ENCODE results near the gene TNFRSF13B. TPM values are rescaled to one million over a fixed set of nuclear protein-coding genes. Genes with fewer than 3 reads are reported as not detected.
"Not testable (repeated sequence)": the region's sequence is repeated elsewhere in the genome, so short reads cannot be mapped to it uniquely, and the experiment has no call there.

TNFRSF13B gene
- total RNA-seq, 4 donors from 2014 or later = 0.48 TPM; not detected in 3

DNA sequence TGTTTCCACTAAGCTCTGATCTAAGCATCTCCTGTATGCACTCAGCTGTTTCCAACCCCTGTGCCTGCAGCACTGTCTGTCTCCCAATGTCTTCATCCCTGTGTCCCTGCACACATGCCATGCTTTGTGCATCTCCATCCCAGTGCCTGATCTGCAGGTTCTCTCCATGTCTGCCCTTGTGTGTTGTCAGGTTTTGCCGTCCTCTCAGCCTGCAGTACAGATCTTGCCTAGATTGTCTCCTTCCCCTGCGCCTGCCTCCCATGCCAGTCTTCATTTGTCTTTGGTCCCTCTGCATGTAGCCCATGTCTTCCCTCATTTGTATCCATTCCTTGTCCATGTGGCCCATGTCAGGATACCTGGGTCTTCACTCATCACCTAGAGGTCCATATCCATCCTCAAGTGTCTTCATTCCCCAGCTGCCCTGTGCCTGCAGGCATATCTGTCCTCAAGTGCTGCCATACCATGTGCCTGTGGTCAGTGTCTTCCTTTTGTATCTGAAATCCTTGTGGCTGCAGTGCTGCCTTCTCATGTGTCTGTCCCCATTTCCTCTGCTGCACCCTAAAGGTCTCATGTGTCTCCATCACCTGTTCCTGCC lies 71.5 kb downstream of the TNFRSF13B start:
- TF ChIP-seq, protein P1, sequence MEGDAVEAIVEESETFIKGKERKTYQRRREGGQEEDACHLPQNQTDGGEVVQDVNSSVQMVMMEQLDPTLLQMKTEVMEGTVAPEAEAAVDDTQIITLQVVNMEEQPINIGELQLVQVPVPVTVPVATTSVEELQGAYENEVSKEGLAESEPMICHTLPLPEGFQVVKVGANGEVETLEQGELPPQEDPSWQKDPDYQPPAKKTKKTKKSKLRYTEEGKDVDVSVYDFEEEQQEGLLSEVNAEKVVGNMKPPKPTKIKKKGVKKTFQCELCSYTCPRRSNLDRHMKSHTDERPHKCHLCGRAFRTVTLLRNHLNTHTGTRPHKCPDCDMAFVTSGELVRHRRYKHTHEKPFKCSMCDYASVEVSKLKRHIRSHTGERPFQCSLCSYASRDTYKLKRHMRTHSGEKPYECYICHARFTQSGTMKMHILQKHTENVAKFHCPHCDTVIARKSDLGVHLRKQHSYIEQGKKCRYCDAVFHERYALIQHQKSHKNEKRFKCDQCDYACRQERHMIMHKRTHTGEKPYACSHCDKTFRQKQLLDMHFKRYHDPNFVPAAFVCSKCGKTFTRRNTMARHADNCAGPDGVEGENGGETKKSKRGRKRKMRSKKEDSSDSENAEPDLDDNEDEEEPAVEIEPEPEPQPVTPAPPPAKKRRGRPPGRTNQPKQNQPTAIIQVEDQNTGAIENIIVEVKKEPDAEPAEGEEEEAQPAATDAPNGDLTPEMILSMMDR (IDR thresholded peaks at IDR 0.05) = no peak
- no peak for ATAC-seq (ENCODE audit: low FRiP score)
- no peak for DNase-seq (ENCODE audit: low spot score)

DNA sequence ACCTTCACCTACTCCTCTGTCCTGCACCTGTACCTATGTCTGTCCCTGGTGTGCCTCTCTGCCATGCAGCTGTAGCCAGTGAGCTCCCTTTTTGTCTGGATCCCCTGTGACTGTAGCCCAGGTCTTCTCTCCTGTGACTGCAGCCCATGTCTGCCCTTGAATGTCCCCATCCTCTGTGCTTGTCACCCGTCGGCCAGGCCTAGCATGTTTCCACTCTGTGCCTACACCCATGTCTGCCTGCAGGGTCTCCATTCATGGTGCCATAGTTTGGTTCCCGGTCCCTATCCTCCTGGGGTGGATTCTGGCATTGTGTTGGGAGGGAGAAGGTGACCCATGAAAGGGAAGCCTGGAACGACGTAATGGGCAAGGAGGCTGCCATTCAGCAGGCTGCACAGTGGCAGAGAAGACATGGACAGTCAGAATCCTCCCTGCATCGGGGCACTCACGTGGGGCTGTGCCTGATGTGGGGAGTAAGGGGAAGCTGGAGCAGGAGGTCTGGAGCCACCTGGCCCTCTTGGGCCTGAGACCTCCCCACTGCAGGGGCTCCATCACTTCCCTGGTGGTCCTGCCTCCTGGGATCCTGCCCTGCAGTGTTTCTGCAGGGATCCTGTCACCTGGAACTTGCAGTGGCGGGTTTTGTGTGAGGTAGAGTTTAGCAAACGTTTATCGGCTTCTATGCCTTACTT lies 74.6 kb downstream of the TNFRSF13B start:
- not testable (repeated sequence) for ATAC-seq (ENCODE audit: low FRiP score); DNase-seq (ENCODE audit: low spot score)

DNA sequence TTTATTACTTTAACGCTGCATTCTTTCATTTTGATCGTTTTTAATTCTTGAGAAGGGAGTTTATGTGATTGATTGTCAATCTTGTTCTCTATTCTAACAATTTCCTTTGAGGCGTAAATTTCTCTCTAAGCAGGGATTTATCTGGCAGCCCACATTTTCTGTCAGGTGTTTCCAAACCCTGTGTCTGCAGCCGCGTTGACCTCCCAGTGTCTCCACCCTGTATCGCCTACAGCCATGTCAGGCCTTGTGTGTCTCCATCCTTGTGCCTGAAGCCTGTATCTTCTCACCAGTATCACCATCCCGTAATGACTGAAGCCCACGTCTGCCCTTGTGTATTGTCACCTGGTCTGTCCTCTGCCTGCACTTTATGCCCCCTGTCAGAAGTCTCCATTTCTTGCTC lies 75.7 kb downstream of the TNFRSF13B start:
- not testable (repeated sequence) for DNase-seq (ENCODE audit: low spot score); ATAC-seq (ENCODE audit: low FRiP score)

DNA sequence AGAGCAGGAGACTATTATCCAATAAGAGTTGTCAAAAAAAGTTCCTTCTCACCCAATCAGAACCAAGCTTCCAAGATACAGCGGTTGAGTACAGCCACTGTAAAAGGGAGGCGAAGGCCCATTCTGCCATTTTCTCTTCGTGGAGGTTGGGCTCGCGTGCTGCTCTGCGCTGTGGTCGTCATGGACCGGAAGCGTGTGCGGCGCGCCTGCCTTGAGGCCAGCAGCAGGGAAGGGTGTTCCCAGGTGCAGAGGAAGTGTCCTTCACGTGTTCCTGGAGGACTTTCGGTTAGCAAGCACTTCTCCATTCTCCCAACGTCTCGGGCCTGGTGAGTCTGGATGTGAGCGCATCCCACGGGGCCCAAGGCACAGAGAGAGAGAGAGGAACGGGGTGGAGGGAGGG lies 78.4 kb downstream of the TNFRSF13B start:
- ATAC-seq (ENCODE audit: low FRiP score); DNase-seq (ENCODE audit: low spot score): not testable (repeated sequence)

DNA sequence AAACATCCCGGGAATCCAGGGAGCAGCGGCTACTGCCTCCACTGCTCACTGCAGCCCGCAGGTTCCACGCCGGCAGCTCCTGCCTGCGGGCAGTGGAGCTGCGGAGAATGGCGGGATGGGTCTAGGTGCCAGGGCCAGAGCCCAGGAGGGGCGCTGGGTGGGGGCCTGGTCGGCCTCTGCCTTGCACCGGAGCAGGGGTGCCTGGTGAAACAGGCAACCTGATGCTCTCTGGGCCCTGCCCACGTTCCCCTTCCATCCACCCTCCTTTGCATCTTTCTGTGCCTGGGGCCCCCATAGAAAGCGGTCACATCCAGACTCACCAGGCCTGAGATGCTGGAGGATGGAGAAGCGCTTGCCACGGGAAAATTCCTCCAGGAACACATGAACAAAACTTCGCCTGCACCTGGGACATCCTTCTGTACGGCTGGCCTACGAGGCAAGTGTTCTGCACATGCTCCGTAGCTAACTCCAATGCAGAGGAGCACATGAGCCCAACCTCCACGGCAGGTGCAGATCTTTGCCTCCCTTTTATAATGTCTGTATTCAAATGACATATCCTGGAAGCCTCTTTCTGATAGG lies 79.0 kb downstream of the TNFRSF13B start:
- ATAC-seq (ENCODE audit: low FRiP score); DNase-seq (ENCODE audit: low spot score): not testable (repeated sequence)

DNA sequence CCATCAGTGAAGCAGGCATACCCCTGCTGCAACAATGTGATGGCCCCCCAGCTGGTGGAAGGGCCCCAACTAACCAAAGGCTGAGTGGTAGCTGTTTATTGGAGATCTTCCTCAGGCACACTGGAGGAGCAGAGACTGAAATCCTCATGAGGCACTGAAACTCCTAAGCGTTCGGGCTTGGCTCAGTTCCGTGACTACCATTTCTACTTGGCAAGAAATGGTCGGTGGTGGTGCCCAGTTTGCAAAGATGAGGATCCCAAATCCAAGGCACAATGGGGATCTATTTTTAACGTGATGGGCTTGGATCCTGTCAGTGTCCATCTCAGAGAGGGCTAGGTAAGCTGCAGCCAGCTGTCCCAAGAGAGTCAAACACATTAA lies 82.8 kb downstream of the TNFRSF13B start:
- ATAC-seq (ENCODE audit: low FRiP score) (no peak), DNase-seq (ENCODE audit: low spot score) (no peak)
- TF ChIP-seq, protein P1 (IDR thresholded peaks at IDR 0.05) = no peak

Small RNAs within 50 kb of the gene (small RNA-seq; reads per million reads assigned to genes)
- not detected for gene AL353996.1

Other genes starting within 250 kb of the TNFRSF13B start
- gene MPRIP, start 70.3 kb upstream of the TNFRSF13B start, total RNA-seq = 100 to 1,000 TPM in 3 of 4 donors, 10 to 100 TPM in 1; 68.6 to 196 (median 125) TPM
- gene PLD6, start 234.2 kb upstream of the TNFRSF13B start, total RNA-seq = 10 to 100 TPM in 1 of 4 donors, 1 to 10 TPM in 3; 1.9 to 14.1 (median 6.5) TPM